ENCODE measurements around the gene MRFAP1L1. TPM values are rescaled to one million over a fixed set of nuclear protein-coding genes. Genes with fewer than 3 reads are reported as not detected.

The MRFAP1L1 gene
- total RNA-seq, 1 donor from 2014 or later, result 57.9 TPM

GRCh38 chr4:6684656-6685055 lies 25.0 kb downstream of the MRFAP1L1 start:
- no peak for FAIRE-seq
- TF ChIP-seq CTCF (IDR thresholded peaks at IDR 0.05; ENCODE audit: insufficient read depth, low read length, severe bottlenecking), result no peak

GRCh38 chr4:6682862-6683590 lies 26.6 kb downstream of the MRFAP1L1 start:
- H3K36me3 ChIP-seq (ENCODE audit: control insufficient read depth, insufficient read depth, low read length), result no peaks in the 10 kb centered on the region
- no peak for TF ChIP-seq CTCF (IDR thresholded peaks at IDR 0.05; ENCODE audit: insufficient read depth, low read length, severe bottlenecking)
- no peaks in the 10 kb centered on the region for H3K27me3 ChIP-seq (ENCODE audit: control insufficient read depth, insufficient read depth, low read length)
- H3K4me3 ChIP-seq (ENCODE audit: low read depth, low read length), result no peak overlapping the region
- DNase-seq (ENCODE audit: low read depth) (no peak), FAIRE-seq (no peak)

More at GRCh38 chr4:6684656-6685055, 25.0 kb downstream of the MRFAP1L1 start:
- H3K36me3 ChIP-seq (ENCODE audit: control insufficient read depth, insufficient read depth, low read length), result no peaks in the 10 kb centered on the region
- DNase-seq (ENCODE audit: low read depth), result no peak
- H3K4me3 ChIP-seq (ENCODE audit: low read depth, low read length), result no peak overlapping the region
- no peaks in the 10 kb centered on the region for H3K27me3 ChIP-seq (ENCODE audit: control insufficient read depth, insufficient read depth, low read length)

- Histone ChIP-seq H3K27me3 (ENCODE audit: control insufficient read depth, insufficient read depth, low read length) (no peaks in the 10 kb centered on the region), H3K36me3 (ENCODE audit: control insufficient read depth, insufficient read depth, low read length) (peaks cover under 1% of the 10 kb centered on the region), H3K4me3 (ENCODE audit: low read depth, low read length) (no peak overlapping the region)
- FAIRE-seq (no peak), DNase-seq (ENCODE audit: low read depth) (no peak)
- peak; percentile 43 for TF ChIP-seq CTCF (IDR thresholded peaks at IDR 0.05; ENCODE audit: insufficient read depth, low read length, severe bottlenecking)
These were observed 28.5 kb downstream of the MRFAP1L1 start for GRCh38 chr4:6681191-6681590.

- peaks cover 2% of the 10 kb centered on the region for H3K36me3 ChIP-seq (ENCODE audit: control insufficient read depth, insufficient read depth, low read length)
- no peak overlapping the region for H3K4me3 ChIP-seq (ENCODE audit: low read depth, low read length)
- FAIRE-seq (peak; percentile 7), DNase-seq (ENCODE audit: low read depth) (no peak)
- no peaks in the 10 kb centered on the region for H3K27me3 ChIP-seq (ENCODE audit: control insufficient read depth, insufficient read depth, low read length)
- peak; percentile 16 for TF ChIP-seq CTCF (IDR thresholded peaks at IDR 0.05; ENCODE audit: insufficient read depth, low read length, severe bottlenecking)
These were observed 29.2 kb downstream of the MRFAP1L1 start for GRCh38 chr4:6680372-6681034.

- FAIRE-seq, result peak; percentile 7
- H3K27me3 ChIP-seq (ENCODE audit: control insufficient read depth, insufficient read depth, low read length), result no peaks in the 10 kb centered on the region
- DNase-seq (ENCODE audit: low read depth), result no peak
These were observed 32.7 kb downstream of the MRFAP1L1 start for GRCh38 chr4:6676722-6677558.

More at GRCh38 chr4:6676722-6677558, 32.7 kb downstream of the MRFAP1L1 start:
- Histone ChIP-seq H3K36me3 (ENCODE audit: control insufficient read depth, insufficient read depth, low read length) (peaks cover 2% of the 10 kb centered on the region), H3K4me3 (ENCODE audit: low read depth, low read length) (no peak overlapping the region)
- no peak for TF ChIP-seq CTCF (IDR thresholded peaks at IDR 0.05; ENCODE audit: insufficient read depth, low read length, severe bottlenecking)
